Sigmoid colon (tissue), 7 donors: ENCODE data around the gene MIDN. TPM values are rescaled to one million over a fixed set of nuclear protein-coding genes. Genes with fewer than 3 reads are reported as not detected.

Source experiments
- DNase-seq: peaks from one replicate; pipeline ENCODE4 v3.0.0-alpha.2; 2019
- H3K27ac ChIP-seq, 4 donors: fragments of 200-600 bp; sonication (generic); one replicate each; pipeline ENCODE4 v1.5.1; 2016 to 2019; ENCODE audit warnings: mild to moderate bottlenecking in 1 of 4
- H3K27me3 ChIP-seq, 3 donors: fragments of 200-600 bp; sonication (generic); one replicate each; pipeline ENCODE4 v1.5.1; 2019; ENCODE audit warnings: mild to moderate bottlenecking in 1 of 3
- H3K36me3 ChIP-seq, 4 donors: fragments of 200-600 bp; sonication (generic); one replicate each; pipeline ENCODE4 v1.5.1; 2016 to 2019
- H3K4me1 ChIP-seq, 4 donors: fragments of 200-600 bp; sonication (generic); one replicate each; pipeline ENCODE4 v1.5.1; 2017 to 2019
- H3K4me3 ChIP-seq, 4 donors: fragments of 200-600 bp; sonication (generic); one replicate each; pipeline ENCODE4 v1.5.1; 2017 to 2019; ENCODE audit warnings: mild to moderate bottlenecking in 2 of 4, moderate library complexity in 1 of 4
- H3K9me3 ChIP-seq, 4 donors: fragments of 200-600 bp in 3 of 4; sonication (generic) in 3 of 4; one replicate each; pipeline versions ENCODE4 v1.5.1 to v1.6.1; 2013 to 2019
- EP300 ChIP-seq, 4 donors: sonication (generic); formaldehyde crosslinking; IDR thresholded peaks; one replicate each; pipeline ENCODE4 v1.6.1; 2017; ENCODE audit warnings: antibody characterized with exemption in 4 of 4
- POLR2A ChIP-seq, 2 donors: fragments of 450-650 bp; IDR thresholded peaks; one replicate each; pipeline ENCODE4 v1.6.1; 2016; ENCODE audit warnings: antibody characterized with exemption in 2 of 2, mild to moderate bottlenecking in 2 of 2, moderate library complexity in 2 of 2
- POLR2AphosphoS5 ChIP-seq, 4 donors: sonication (generic); formaldehyde crosslinking; IDR thresholded peaks; one replicate each; pipeline ENCODE4 v1.6.1; 2017; ENCODE audit warnings: antibody characterized with exemption in 4 of 4
- WGBS, 2 donors: extraction: QIAGEN DNeasy Blood & Tissue Kit; methylation state at CpG; one replicate each; pipeline ENCODE4 v1.1.7; 2013; 5-methylcytosine and 5-hydroxymethylcytosine counted together
- intact Hi-C: fragments of 100-400 bp; cut with DNase I; formaldehyde crosslinking; loops from one replicate; pipeline ENCODE4 v1.15.1; 2023
- polyA plus RNA-seq, 3 donors: library from polyadenylated mRNA; stranded (reverse); fragments of 200-250 nt; gene quantifications; one replicate each; pipeline ENCODE4 v1.2.3, GENCODE V29; 2013
- total RNA-seq, 4 donors: library from RNA; depleted of rRNA; stranded (reverse); fragments of >200 nt; gene quantifications; one replicate each; pipeline ENCODE4 v1.1.0, GENCODE V29; 2016
- TF ChIP-seq, protein P1 (sequence below), 4 experiments: fragments of 450-650 bp in 3 of 4; fragments of 200-600 bp in 1 of 4; IDR thresholded peaks; one replicate each; pipeline ENCODE4 v1.5.1; 2016 to 2019; ENCODE audit warnings: antibody characterized with exemption in 4 of 4, mild to moderate bottlenecking in 3 of 4, moderate library complexity in 2 of 4
- donor health status: healthy with polysubstance abuse.
- donor health status: Bipolar disorder and iron deficiency.
- donor health status: healthy.

MIDN gene
- total and polyA plus RNA-seq, 7 donors, result 14.6 to 87.0 (median 42.1) TPM

DNA sequence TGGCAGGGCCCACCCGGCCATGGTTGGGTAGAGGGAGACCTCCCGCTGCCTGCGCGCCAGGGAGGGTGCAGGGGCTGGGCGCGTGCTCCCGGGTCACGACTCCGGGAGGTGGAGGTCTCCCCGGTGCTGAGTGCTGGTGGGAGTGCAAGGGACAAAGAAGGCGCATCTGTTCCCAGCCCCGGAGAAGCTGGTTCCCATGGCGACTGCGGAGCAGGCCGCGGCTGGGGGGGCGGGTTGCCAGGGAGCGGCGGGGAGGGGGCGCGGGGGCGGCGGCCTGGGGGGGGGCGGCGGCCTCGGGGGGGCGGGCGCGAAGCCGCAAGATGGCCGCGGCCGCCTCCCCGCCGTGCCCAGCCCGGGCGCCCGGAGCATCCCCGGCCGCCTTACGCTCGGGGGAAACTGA, 11.8 kb upstream of the MIDN start:
- no peak for DNase-seq
- peaks cover 6 to 19% (median 7%) of the 10 kb centered on the region in 3 donors for H3K27me3 ChIP-seq
- H3K27ac ChIP-seq, result peak overlapping the region in 1 of 4 donors; percentile 68
- 5 to 13% methylated on average over 42 of the region's 42 CpGs for WGBS, 2 donors
- no peaks in the 10 kb centered on the region for H3K36me3 ChIP-seq
- intact Hi-C loops, result loop anchor here (2.0 kb wide), 1 partner anchor 16 kb away; no protein-coding TSS in a partner anchor
- H3K4me3 ChIP-seq, result peak overlapping the region; percentile 33 to 64 (median 50)
- no peaks in the 10 kb centered on the region for H3K9me3 ChIP-seq
- TF ChIP-seq POLR2AphosphoS5 (IDR thresholded peaks at IDR 0.05) (no peak), POLR2A (IDR thresholded peaks at IDR 0.05) (no peak), EP300 (IDR thresholded peaks at IDR 0.05) (no peak)
- TF ChIP-seq, protein P1, sequence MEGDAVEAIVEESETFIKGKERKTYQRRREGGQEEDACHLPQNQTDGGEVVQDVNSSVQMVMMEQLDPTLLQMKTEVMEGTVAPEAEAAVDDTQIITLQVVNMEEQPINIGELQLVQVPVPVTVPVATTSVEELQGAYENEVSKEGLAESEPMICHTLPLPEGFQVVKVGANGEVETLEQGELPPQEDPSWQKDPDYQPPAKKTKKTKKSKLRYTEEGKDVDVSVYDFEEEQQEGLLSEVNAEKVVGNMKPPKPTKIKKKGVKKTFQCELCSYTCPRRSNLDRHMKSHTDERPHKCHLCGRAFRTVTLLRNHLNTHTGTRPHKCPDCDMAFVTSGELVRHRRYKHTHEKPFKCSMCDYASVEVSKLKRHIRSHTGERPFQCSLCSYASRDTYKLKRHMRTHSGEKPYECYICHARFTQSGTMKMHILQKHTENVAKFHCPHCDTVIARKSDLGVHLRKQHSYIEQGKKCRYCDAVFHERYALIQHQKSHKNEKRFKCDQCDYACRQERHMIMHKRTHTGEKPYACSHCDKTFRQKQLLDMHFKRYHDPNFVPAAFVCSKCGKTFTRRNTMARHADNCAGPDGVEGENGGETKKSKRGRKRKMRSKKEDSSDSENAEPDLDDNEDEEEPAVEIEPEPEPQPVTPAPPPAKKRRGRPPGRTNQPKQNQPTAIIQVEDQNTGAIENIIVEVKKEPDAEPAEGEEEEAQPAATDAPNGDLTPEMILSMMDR (IDR thresholded peaks at IDR 0.05), result no peak
- peaks cover 0 to 59% (median 53%) of the 10 kb centered on the region in 4 donors for H3K4me1 ChIP-seq

GRCh38 chr19:1237027-1237659, 11.2 kb upstream of the MIDN start:
- WGBS, 2 donors, result 1% methylated on average over 60 of the region's 60 CpGs
- Histone ChIP-seq H3K27me3 (peaks cover 6 to 19% (median 7%) of the 10 kb centered on the region in 3 donors), H3K9me3 (no peaks in the 10 kb centered on the region), H3K27ac (peak overlapping the region in 3 of 4 donors; percentile 34 to 68 (median 61)), H3K4me3 (peak overlapping the region; percentile 33 to 64 (median 50)), H3K36me3 (no peaks in the 10 kb centered on the region), H3K4me1 (peaks cover 0 to 56% (median 52%) of the 10 kb centered on the region in 4 donors)
- TF ChIP-seq POLR2AphosphoS5 (IDR thresholded peaks at IDR 0.05) (peak in 1 of 4 donors; percentile 26), POLR2A (IDR thresholded peaks at IDR 0.05) (no peak)
- intact Hi-C loops, result loop anchor here (2.0 kb wide), 1 partner anchor 16 kb away; no protein-coding TSS in a partner anchor
- DNase-seq, result peak; percentile 82

GRCh38 chr19:1237754-1238368, 10.5 kb upstream of the MIDN start, which contains the start of gene CBARP:
Gene CBARP (minus strand): TSS chr19:1238005. CDS start chr19:1236100, 1,905 bp downstream.
- Histone ChIP-seq H3K27me3 (peaks cover 6 to 19% (median 7%) of the 10 kb centered on the region in 3 donors), H3K4me3 (peak within 1 kb of the TSS; percentile 33 to 64 (median 50)), H3K9me3 (no peaks in the 10 kb centered on the region), H3K36me3 (no peaks in the 10 kb centered on the region), H3K4me1 (peaks cover 0 to 56% (median 52%) of the 10 kb centered on the region in 4 donors), H3K27ac (peak within 1 kb of the TSS; percentile 93 to 100 (median 98))
- DNase-seq, result peak; percentile 72
- 1% methylated on average over 87 of the region's 87 CpGs for WGBS, 2 donors
- intact Hi-C loops, result loop anchor here (2.0 kb wide), 1 partner anchor 17 kb away; no protein-coding TSS in a partner anchor
- TF ChIP-seq, protein P1 (IDR thresholded peaks at IDR 0.05), result no peak
- TF ChIP-seq POLR2AphosphoS5 (IDR thresholded peaks at IDR 0.05), result no peak

DNA sequence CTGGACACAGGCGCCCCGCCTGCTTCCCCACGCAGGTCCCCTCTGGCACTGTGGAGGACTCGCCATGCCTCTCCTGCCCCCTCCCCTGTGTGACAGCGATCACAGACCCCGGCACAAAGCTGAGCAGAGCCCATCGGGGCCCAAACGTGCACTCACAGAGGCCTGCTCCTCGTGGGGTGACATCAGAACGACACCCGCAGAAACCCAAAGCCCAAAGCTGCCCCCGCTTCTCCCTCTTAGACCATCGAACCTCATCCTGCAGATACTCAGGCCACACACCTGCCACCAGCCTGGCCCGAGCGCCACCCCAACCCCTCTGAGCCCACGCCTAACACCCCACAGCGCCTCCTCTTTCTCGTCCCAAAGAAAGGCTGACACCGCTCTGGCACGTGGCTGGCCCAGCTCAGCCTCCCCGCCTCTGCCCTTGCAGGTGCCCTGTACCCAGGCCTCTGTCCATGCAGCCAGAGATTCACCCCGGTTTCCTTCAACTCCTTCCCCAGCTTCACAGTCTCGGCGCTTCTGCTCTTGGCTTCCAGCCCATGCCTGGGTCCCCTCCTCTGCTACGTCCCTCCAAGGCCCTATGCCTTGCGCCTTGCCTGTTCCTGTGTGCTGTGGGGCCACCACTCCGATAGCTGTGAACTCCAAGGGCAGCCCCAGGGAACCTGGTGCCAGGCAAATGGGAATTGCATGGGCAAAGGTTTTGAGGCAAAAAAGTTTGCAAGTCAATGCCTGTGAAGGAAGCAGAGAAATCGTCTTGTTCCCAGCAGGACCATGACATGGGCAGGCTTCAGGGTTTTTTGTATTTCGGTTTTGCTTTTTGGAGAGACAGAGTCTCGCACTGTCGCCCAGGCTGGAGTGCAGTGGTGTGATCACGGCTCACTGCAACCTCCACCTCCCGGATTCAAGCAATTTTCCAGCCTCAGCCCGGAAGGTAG, 9.7 kb upstream of the MIDN start:
- Histone ChIP-seq H3K27ac (peak overlapping the region; percentile 93 to 100 (median 98)), H3K4me3 (peak overlapping the region in 3 of 4 donors; percentile 48 to 64 (median 53)), H3K9me3 (no peaks in the 10 kb centered on the region), H3K27me3 (peaks cover 6 to 19% (median 7%) of the 10 kb centered on the region in 3 donors), H3K36me3 (no peaks in the 10 kb centered on the region), H3K4me1 (peaks cover 0 to 57% (median 54%) of the 10 kb centered on the region in 4 donors)
- TF ChIP-seq EP300 (IDR thresholded peaks at IDR 0.05) (no peak), POLR2A (IDR thresholded peaks at IDR 0.05) (no peak), POLR2AphosphoS5 (IDR thresholded peaks at IDR 0.05) (no peak)
- TF ChIP-seq, protein P1 (IDR thresholded peaks at IDR 0.05), result no peak
- intact Hi-C loops, result no loop called here
- WGBS, 2 donors, result 34 to 61% methylated on average over 34 of the region's 34 CpGs
- no peak for DNase-seq
